Activated CD4-positive, alpha-beta T cell treated with anti-CD3 and anti-CD28 coated beads for 36 hours (primary cell): ENCODE results near the gene PJVK. TPM values are rescaled to one million over a fixed set of nuclear protein-coding genes. Genes with fewer than 3 reads are reported as not detected.

ENCODE experiments used
- ATAC-seq: fragments of 200-7000 bp; cut with Tn5 transposase; one replicate; pipeline ENCODE4 v1.10.0; 2021; ENCODE audit warnings: mild to moderate bottlenecking, moderate library complexity
- CTCF ChIA-PET: fragments of 350-600 bp; sonication (Branson Sonifier 250); formaldehyde crosslinking; loops from one replicate; lab custom pipeline; 2021; ENCODE audit warnings: antibody characterized with exemption; lab: Charles Lee
- POLR2A ChIA-PET: fragments of 350-600 bp; sonication (Branson Sonifier 250); formaldehyde crosslinking; loops from one replicate; lab custom pipeline; 2021; ENCODE audit warnings: antibody characterized with exemption, inconsistent platforms; lab: Charles Lee
- DNase-seq: peaks from one replicate; pipeline ENCODE4 v3.0.0-alpha.2; 2020
- H3K27ac Mint-ChIP-seq: one replicate; pipeline ENCODE4 v1.8.0; 2021; ENCODE audit warnings: mixed read lengths
- H3K27me3 Mint-ChIP-seq: one replicate; pipeline ENCODE4 v1.8.0; 2021; ENCODE audit warnings: mixed read lengths
- H3K36me3 Mint-ChIP-seq: one replicate; pipeline ENCODE4 v1.8.0; 2021; ENCODE audit warnings: low read depth, mixed read lengths
- H3K4me1 Mint-ChIP-seq: one replicate; pipeline ENCODE4 v1.8.0; 2021; ENCODE audit warnings: mixed read lengths
- H3K4me3 Mint-ChIP-seq: one replicate; pipeline ENCODE4 v1.8.0; 2021; ENCODE audit warnings: mild to moderate bottlenecking, moderate library complexity, mixed read lengths
- H3K9me3 Mint-ChIP-seq: one replicate; pipeline ENCODE4 v1.8.0; 2021; ENCODE audit warnings: low read depth, mixed read lengths
- intact Hi-C, 2 experiments: fragments of 100-400 bp; cut with DNase I in 1 of 2; cut with micrococcal nuclease in 1 of 2; formaldehyde crosslinking; loops; one replicate each; pipeline versions ENCODE4 v1.14.2 to v1.15.1; 2022 to 2024; cut with DNase I, micrococcal nuclease
- total RNA-seq, 2 experiments: library from RNA; stranded (reverse); gene quantifications; one replicate each; pipeline ENCODE4 v1.2.3, GENCODE V29; 2021

Gene PJVK
- total RNA-seq, 2 experiments from 2014 or later: 1.9 to 2.4 TPM

DNA sequence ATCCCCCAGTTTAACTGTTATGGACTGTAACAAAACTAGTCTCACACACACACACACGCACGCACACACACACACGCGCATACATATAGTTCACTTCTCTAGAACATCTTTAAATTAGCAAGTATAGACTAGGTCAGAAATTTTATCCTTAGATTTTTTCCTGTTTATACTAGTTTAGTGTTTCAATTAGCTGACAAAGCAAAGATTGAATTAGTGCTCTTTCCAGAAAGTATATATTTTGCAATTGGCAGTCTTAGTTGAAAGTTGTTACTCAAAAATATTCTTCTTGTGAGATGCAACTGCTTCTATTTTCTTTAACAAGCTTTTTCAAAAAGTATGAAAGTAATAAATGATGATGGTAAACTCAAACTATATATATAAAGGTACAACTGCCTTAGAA is 51.6 kb downstream of the PJVK start:
- no peak overlapping the region for H3K27ac Mint-ChIP-seq
- H3K4me1 Mint-ChIP-seq: peaks cover 9% of the 10 kb centered on the region
- H3K9me3 Mint-ChIP-seq: no peaks in the 10 kb centered on the region
- ChIA-PET CTCF (no interaction called here), POLR2A (no interaction called here)
- H3K4me3 Mint-ChIP-seq: no peak overlapping the region
- intact Hi-C loops: no loop called here
- H3K27me3 Mint-ChIP-seq: no peaks in the 10 kb centered on the region
- no peak for ATAC-seq
- DNase-seq: no peak
- H3K36me3 Mint-ChIP-seq: peaks cover 34% of the 10 kb centered on the region

DNA sequence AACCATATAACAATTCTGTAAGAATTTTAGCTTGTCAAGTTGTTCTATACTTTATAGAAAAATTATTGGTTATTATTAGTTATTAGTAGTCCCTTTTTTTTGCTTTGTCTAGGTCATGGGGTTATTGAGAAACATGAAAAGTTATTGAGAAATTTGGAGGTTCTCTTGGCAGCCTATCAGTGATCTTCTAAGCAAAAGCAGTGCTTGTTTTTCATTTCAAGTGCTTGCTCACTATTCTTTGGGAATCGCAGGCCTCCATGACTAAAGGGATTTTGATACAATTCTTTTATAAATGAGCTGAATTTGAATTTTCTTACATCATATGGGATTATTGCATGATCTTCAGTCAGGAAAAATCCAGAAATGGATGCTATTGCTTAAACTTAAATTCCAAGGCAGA is 54.9 kb downstream of the PJVK start:
- Mint-ChIP-seq H3K4me3 (no peak overlapping the region), H3K27me3 (no peaks in the 10 kb centered on the region), H3K9me3 (no peaks in the 10 kb centered on the region), H3K36me3 (peaks cover 21% of the 10 kb centered on the region), H3K27ac (no peak overlapping the region), H3K4me1 (peaks cover 15% of the 10 kb centered on the region)
- no peak for ATAC-seq
- intact Hi-C loops: no loop called here
- ChIA-PET CTCF (interaction anchor here (0.7 kb wide), 1 partner anchor 16 kb away, joined by 3 read pairs; no protein-coding TSS in a partner anchor), POLR2A (no interaction called here)
- no peak for DNase-seq

DNA sequence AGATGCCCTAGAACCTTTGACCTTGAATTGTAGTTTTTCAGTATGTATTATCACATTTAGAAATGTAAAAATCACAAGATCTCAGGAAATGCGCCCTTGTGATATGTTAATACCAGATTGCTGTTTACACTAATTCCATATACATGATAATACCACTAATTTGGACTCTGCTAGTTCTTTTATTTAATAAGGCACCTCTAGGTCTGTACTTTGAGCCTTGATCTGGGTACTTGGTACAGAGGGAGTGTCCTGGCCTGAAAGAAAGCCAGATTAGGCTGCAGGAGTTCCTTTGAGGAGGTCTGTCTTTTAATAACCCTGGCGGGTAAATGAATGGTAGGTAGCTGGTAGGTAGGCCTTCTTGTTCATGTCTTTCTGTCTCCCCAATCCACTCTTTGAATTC is 55.3 kb downstream of the PJVK start:
- intact Hi-C loops: no loop called here
- peaks cover 15% of the 10 kb centered on the region for H3K4me1 Mint-ChIP-seq
- H3K27me3 Mint-ChIP-seq: no peaks in the 10 kb centered on the region
- H3K27ac Mint-ChIP-seq: no peak overlapping the region
- H3K9me3 Mint-ChIP-seq: no peaks in the 10 kb centered on the region
- H3K36me3 Mint-ChIP-seq: peaks cover 21% of the 10 kb centered on the region
- POLR2A ChIA-PET: no interaction called here
- no peak for ATAC-seq
- H3K4me3 Mint-ChIP-seq: no peak overlapping the region
- CTCF ChIA-PET: interaction anchor here (0.6 to 0.7 kb wide), 2 partner anchors 17 to 378 kb away, joined by 3 read pairs; no protein-coding TSS in a partner anchor
- no peak for DNase-seq

DNA sequence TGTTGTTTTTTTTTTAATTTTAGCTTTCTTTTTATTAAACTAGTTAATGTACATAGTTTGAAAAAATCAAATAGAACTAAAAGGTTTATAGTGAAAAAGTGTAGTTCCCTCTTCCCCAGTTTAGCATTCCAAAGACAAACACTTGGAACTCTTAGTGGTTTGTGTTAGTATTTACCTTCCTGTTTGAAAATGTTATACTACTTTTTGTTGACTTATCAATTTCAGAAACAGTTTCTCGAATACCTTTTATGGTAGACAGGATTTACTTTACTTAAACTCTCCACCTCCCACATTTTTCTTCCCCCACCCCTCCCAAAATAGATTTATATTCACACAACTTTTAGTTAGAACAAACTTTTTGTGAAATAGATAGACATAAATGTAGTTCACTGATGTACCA is 55.8 kb downstream of the PJVK start:
- Mint-ChIP-seq H3K27me3 (no peaks in the 10 kb centered on the region), H3K27ac (no peak overlapping the region), H3K4me3 (no peak overlapping the region), H3K36me3 (peaks cover 21% of the 10 kb centered on the region), H3K9me3 (no peaks in the 10 kb centered on the region), H3K4me1 (peaks cover 15% of the 10 kb centered on the region)
- POLR2A ChIA-PET: no interaction called here
- intact Hi-C loops: no loop called here
- DNase-seq: no peak
- ATAC-seq: no peak
- CTCF ChIA-PET: interaction anchor here (0.6 to 0.7 kb wide), 2 partner anchors 17 to 377 kb away, joined by 3 read pairs; no protein-coding TSS in a partner anchor

DNA sequence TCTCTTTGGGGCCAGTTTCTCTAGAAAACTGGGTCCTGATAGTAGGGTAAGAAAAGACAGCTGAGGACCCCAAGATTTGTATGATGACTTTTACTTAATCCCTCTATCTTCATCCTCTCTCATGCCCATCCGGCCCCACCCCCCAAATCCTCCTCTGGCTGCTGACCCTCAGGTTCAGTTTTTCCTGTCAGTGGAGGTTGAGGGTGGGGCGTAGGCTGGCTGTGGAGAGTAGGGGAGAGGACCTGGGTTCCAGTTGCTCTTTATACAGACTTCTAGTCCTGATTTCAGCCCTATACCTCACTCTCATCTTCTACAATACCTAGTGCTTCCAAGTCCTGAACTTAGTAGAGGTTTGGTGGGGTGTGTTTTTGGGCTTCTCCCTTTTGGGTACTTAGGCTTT is 57.5 kb downstream of the PJVK start:
- no peak overlapping the region for H3K27ac Mint-ChIP-seq
- no peaks in the 10 kb centered on the region for H3K9me3 Mint-ChIP-seq
- DNase-seq (no peak), ATAC-seq (no peak)
- peaks cover 26% of the 10 kb centered on the region for H3K4me1 Mint-ChIP-seq
- intact Hi-C loops: loop anchor here in 1 of 2 experiments (2.0 kb wide), 1 partner anchor 20 kb away; no protein-coding TSS in a partner anchor
- ChIA-PET POLR2A (no interaction called here), CTCF (interaction anchor here (0.6 kb wide), 1 partner anchor 9 kb away, joined by 3 read pairs; no protein-coding TSS in a partner anchor)
- no peak overlapping the region for H3K4me3 Mint-ChIP-seq
- H3K36me3 Mint-ChIP-seq: peaks cover 22% of the 10 kb centered on the region
- no peaks in the 10 kb centered on the region for H3K27me3 Mint-ChIP-seq

DNA sequence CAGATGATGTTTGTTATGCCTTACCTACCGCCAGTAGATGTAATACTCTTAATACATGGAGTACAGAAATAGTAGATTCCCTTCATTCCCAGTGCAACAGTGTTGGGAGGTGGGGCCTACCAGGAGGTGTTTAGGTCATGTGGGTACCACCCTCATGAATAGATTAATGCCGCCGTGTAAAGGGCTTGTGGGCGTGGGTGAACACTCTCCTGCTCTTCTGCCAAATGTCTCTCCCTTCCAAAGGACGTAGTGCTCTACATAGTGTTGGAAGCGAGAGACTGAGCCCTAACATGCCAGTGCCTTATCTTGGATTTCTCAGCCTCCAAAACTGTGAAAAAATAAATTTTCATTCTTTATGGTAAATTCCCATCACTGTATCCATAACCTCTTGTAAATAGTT is 59.2 kb downstream of the PJVK start:
- no peak overlapping the region for H3K27ac Mint-ChIP-seq
- ATAC-seq (no peak), DNase-seq (no peak)
- H3K27me3 Mint-ChIP-seq: no peaks in the 10 kb centered on the region
- CTCF ChIA-PET: interaction anchor here (0.7 kb wide), 1 partner anchor 13 kb away, joined by 3 read pairs; no protein-coding TSS in a partner anchor
- H3K9me3 Mint-ChIP-seq: no peaks in the 10 kb centered on the region
- POLR2A ChIA-PET: no interaction called here
- peaks cover 42% of the 10 kb centered on the region for H3K4me1 Mint-ChIP-seq
- H3K36me3 Mint-ChIP-seq: peaks cover 20% of the 10 kb centered on the region
- H3K4me3 Mint-ChIP-seq: no peak overlapping the region
- intact Hi-C loops: no loop called here

Other genes starting within 250 kb of the PJVK start
- 10 to 100 TPM; 63.5 to 65.1 TPM for gene PRKRA, start 203 bp upstream of the PJVK start, total RNA-seq
- gene FKBP7, start 27.2 kb downstream of the PJVK start, total RNA-seq: 1 to 10 TPM; 3.4 to 4.8 TPM
- gene PLEKHA3, start 29.1 kb downstream of the PJVK start, total RNA-seq: 10 to 100 TPM; 24.1 to 27.3 TPM